GM13977 (cell line): Measurements from ENCODE around the gene CCDC63.

ENCODE experiments used
- DNase-seq: peaks from one replicate; pipeline ENCODE4 v3.0.0; 2012; ENCODE audit warnings: low spot score
- in situ Hi-C: fragments of 300-500 bp; cut with MboI; formaldehyde crosslinking; loops from one replicate; pipeline ENCODE4 v1.12.0; 2022; ENCODE audit warnings: low sequenced_read_pairs, low pct_unique_long_range_greater_than_20kb, mixed read lengths, inconsistent platforms; ENCODE audit not compliant: unreplicated experiment
- TF ChIP-seq, protein P1 (sequence below): IDR thresholded peaks from 2 replicates; pipeline ENCODE4 v1.5.1; 2012; ENCODE audit warnings: mild to moderate bottlenecking, control low read depth; ENCODE audit not compliant: insufficient read depth; ENCODE audit errors: extremely low read depth, missing control alignments

Gene CCDC63

DNA sequence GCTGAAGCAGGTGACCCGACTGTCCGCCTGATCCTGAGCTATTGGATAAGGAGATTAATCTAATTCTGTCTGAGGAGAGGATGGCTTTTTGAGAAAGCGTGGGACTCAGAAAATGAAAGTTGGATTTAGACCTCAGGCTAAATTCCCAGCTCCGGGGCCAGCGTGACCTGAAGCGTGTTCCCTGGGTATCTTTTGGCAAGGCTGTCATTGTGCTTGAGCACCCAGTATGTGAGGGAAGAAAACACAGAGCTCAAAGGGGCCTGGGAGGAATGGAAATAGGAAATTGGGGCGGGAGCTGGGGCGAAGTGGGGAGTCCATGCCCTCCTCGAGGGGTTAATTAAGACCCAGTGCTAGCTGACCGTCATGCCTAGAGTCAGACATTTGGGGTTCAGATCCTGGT, 17.5 kb upstream of the CCDC63 start:
- TF ChIP-seq, protein P1, sequence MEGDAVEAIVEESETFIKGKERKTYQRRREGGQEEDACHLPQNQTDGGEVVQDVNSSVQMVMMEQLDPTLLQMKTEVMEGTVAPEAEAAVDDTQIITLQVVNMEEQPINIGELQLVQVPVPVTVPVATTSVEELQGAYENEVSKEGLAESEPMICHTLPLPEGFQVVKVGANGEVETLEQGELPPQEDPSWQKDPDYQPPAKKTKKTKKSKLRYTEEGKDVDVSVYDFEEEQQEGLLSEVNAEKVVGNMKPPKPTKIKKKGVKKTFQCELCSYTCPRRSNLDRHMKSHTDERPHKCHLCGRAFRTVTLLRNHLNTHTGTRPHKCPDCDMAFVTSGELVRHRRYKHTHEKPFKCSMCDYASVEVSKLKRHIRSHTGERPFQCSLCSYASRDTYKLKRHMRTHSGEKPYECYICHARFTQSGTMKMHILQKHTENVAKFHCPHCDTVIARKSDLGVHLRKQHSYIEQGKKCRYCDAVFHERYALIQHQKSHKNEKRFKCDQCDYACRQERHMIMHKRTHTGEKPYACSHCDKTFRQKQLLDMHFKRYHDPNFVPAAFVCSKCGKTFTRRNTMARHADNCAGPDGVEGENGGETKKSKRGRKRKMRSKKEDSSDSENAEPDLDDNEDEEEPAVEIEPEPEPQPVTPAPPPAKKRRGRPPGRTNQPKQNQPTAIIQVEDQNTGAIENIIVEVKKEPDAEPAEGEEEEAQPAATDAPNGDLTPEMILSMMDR, result no peak
- in situ Hi-C loops, result loop anchor here (10.0 kb wide), 2 partner anchors 215 to 375 kb away; partner anchors contain the start of genes ARPC3 and TCTN1
- DNase-seq, result no peak

DNA sequence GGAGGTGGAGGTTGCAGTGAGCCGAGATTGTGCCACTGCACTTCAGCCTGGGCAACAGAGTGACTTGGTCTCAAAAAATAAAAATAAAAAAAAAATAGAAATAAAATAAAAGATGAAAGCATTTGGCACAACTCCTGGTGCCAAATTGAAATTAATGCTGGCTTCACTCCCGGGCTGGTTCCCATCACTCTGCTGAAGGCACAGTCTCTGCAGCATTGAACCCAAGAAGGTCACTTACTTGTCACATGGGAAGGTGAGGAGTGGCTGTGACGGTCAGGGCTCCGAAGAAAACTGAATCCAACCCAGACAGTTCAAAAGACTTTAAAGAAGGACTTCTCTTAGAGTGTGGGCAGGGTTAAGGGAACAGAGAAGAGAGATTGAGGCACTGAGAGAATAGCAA, 10.5 kb upstream of the CCDC63 start:
- DNase-seq, result no peak
- in situ Hi-C loops, result loop anchor here (10.0 kb wide), 1 partner anchor 111 kb away; no protein-coding TSS in a partner anchor

DNA sequence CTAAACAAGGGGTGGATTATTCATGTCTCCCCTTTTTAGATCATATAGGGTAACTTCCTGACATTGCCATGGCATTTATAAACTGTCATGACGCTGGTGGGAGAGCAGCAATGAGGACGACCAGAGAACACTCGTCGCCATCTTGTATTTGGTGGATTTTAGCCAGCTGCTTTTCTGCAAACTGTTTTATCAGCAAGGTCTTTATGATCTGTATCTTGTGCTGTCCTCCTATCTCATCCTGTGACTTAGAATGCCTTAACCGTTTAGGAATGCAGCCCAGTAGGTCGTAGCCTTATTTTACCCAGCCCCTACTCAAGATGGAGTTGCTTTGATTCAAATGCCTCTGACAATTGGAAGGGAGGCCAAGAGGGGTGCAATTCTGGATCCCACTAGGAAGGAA, 5.8 kb upstream of the CCDC63 start:
- TF ChIP-seq, protein P1, result no peak
- DNase-seq, result no peak
- in situ Hi-C loops, result no loop called here

More for the DNA sequence above, 10.5 kb upstream of the CCDC63 start:
- TF ChIP-seq, protein P1, result no peak

DNA sequence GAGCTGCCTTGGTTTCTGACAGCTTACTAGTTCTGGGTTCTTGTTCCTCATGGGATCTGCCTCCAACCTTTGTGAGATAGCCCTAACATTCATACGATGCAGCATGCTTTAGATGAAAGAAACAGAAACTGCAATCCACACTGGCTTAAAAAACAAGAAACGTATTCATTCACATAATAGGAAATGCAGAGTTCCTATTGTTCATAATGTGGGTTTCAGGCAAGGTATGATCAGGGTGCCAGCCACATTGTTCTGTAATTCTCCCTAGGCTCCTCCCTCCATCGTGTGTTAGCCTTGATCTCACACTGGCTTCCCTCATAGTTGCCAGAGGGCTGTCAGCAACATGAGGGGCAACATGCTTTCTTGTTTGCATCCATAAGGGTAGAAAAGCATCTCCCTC, 2.7 kb upstream of the CCDC63 start:
- DNase-seq, result no peak
- in situ Hi-C loops, result no loop called here
- TF ChIP-seq, protein P1, result no peak

DNA sequence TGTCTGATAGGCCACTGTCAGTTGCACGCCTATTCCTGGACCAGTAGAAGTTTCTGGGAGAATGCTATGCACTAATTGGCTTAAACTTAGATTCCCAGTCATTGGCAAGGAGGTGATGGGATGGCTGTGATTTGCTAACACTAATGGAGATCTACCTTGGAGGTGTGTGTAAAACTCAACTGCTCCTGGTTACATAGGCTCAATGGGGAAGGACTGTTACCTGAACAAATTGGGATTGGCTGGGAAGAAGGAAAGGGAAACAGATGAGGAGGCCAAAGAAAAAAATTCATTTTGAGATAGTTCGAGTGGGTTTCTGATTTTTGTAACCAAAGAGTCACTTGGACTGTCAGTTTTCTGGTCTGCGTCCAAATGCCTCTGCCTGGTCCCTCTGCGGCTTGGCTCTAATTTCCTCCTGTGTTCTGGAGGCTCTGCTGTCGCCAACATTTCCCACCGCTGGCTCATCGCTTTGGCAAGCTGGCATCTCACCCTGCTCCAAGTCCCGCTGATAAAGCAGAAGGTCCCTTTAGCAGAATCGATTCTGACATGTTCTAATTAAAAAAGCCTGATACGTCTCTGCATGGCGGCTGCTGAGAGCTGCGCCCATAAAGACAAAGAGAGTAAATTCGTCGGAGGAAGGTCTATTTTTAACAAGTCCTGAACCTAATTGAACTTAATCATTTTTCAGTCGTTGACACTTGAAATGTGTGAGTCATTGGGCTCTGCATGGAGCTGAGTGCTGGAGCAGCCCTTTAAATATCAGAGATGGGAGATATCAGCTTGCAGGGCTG, 2.0 kb upstream of the CCDC63 start:
- in situ Hi-C loops, result no loop called here
- no peak for DNase-seq
- TF ChIP-seq, protein P1, result no peak

DNA sequence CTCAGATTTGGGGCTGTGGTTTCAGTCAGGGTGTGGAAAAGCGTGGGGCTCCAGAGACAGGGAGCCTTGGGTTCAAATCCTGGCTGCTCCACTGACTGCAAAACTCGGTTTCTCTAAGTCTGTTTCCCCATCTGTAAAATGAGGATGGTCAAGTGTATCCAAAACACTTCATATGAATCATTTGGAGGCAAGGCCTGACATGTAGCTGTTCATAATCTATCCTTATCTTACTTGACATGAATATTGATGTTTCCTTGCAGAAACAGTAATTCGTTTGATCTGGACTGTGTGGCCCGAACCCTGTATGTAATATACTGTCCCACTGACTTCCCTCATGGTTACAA, 1.5 kb upstream of the CCDC63 start:
- in situ Hi-C loops, result no loop called here
- TF ChIP-seq, protein P1, result no peak
- no peak for DNase-seq
